Omental fat pad (tissue), 4 donors: ENCODE results near the gene CCDC192. TPM values are rescaled to one million over a fixed set of nuclear protein-coding genes. Genes with fewer than 3 reads are reported as not detected.
A peak's percentile ranks its signal among the peaks of the same experiment; 100 is the strongest.
"Not testable (repeated sequence)": the region's sequence is repeated elsewhere in the genome, so short reads cannot be mapped to it uniquely, and the experiment has no call there.

ENCODE experiments used
- ATAC-seq: fragments of 150-250 bp; one replicate; pipeline ENCODE4 v1.9.1; 2016; ENCODE audit warnings: mild to moderate bottlenecking, moderate library complexity; ENCODE audit not compliant: low FRiP score
- DNase-seq: peaks from one replicate; pipeline ENCODE4 v3.0.0-alpha.2; 2019; ENCODE audit warnings: low spot score
- total RNA-seq, 4 donors: library from RNA; depleted of rRNA; stranded (reverse); fragments of >200 nt; gene quantifications; one replicate each; pipeline ENCODE4 v1.1.0, GENCODE V29; 2016
- TF ChIP-seq, protein P1 (sequence below), 3 donors: fragments of 450-650 bp; IDR thresholded peaks; one replicate each; pipeline ENCODE4 v1.5.1; 2016 to 2017; ENCODE audit warnings: antibody characterized with exemption in 3 of 3, mild to moderate bottlenecking in 3 of 3, moderate library complexity in 2 of 3

The CCDC192 gene
- total RNA-seq, 4 donors from 2014 or later, result 0.56 TPM; not detected in 3

DNA sequence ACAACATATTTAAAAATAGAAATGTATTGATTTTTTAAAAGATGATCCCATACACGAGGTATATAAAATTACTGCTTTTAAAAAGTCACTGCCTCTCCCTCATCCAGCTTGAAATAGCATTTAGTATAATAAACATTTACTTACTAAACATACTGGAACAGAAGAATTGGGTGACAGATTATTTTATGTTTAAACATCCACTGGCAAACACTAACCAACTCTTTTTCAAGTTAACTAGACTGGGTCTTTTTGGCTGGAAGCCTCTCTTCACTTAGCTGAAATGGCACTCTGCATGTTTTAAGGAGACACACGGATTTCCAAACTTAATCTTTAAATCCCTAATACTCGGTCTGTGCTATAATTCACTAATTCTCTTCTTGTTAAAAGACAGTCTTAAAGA lies 35.3 kb upstream of the CCDC192 start:
- no peak for ATAC-seq

DNA sequence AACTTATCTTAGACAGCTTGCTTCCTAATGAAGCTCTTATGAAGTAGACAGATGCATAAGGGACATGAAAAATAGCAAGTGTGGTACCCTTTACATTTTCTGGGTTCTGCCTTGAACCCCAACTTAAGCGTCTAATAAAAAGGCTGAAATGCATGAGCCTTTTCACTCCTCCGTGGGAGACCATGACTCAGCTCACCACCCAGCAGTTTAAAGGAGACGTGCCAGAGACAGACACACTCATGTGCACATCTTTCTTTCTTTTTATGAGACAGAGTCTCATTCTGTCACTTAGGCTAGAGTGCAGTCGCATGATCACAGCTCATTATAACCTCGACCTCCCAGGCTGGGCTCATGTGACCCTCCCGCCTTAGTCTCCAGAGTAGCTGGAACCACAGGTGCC lies 32.0 kb upstream of the CCDC192 start:
- TF ChIP-seq, protein P1, sequence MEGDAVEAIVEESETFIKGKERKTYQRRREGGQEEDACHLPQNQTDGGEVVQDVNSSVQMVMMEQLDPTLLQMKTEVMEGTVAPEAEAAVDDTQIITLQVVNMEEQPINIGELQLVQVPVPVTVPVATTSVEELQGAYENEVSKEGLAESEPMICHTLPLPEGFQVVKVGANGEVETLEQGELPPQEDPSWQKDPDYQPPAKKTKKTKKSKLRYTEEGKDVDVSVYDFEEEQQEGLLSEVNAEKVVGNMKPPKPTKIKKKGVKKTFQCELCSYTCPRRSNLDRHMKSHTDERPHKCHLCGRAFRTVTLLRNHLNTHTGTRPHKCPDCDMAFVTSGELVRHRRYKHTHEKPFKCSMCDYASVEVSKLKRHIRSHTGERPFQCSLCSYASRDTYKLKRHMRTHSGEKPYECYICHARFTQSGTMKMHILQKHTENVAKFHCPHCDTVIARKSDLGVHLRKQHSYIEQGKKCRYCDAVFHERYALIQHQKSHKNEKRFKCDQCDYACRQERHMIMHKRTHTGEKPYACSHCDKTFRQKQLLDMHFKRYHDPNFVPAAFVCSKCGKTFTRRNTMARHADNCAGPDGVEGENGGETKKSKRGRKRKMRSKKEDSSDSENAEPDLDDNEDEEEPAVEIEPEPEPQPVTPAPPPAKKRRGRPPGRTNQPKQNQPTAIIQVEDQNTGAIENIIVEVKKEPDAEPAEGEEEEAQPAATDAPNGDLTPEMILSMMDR (IDR thresholded peaks at IDR 0.05), result no peak
- ATAC-seq (no peak), DNase-seq (no peak)

More for the DNA sequence above, 35.3 kb upstream of the CCDC192 start:
- no peak for DNase-seq
- TF ChIP-seq, protein P1 (IDR thresholded peaks at IDR 0.05), result no peak

DNA sequence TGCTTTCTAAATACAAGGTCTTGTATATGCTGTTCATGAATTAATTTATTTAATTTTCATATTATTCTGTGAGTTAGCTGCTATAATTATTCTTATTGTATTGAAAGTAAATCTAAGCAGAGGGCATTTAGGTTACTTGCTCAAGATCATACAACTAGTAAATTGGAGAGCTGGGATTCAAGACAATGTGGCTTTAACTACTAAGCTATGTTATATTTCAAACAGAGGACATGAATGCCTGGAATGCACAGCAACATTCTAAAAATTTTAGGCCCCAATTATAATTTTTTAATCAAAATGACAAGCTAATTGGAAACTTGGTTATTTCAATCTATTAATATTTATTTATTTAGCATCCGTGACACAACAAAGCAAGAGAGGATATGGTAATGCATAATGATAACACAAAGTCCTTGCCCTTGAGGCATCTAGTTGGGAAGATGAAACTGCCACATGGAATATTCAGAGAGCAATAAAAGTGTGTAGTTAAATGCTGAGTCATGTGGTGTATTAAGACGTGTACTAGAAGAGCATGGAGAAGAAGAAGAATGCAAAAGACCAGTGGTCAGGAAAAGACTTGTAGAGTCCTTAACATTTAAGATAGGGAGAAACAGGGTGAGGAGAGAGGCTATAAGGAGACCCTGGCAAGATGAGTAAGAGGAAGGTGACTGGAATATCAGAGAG lies 29.9 kb upstream of the CCDC192 start:
- TF ChIP-seq, protein P1 (IDR thresholded peaks at IDR 0.05), result no peak
- ATAC-seq, result no peak
- DNase-seq, result no peak

DNA sequence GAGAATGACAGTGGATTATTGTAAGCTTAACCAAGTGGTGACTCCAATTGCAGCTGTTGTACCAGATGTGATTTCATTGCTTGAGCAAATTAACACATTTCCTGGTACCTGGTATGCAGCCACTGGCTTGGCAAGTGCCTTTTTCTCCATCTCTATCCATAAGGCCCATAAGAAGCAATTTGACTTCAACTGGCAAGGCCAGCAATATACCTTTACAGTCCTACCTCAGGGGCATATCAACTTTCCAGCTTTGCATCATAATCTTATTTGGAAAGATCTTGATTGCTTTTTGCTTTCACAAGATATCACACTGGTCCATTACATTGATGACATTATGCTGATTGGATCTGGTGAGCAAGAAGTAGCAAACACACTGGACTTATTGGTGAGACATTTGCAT lies 26.2 kb upstream of the CCDC192 start:
- DNase-seq, ATAC-seq: not testable (repeated sequence)

DNA sequence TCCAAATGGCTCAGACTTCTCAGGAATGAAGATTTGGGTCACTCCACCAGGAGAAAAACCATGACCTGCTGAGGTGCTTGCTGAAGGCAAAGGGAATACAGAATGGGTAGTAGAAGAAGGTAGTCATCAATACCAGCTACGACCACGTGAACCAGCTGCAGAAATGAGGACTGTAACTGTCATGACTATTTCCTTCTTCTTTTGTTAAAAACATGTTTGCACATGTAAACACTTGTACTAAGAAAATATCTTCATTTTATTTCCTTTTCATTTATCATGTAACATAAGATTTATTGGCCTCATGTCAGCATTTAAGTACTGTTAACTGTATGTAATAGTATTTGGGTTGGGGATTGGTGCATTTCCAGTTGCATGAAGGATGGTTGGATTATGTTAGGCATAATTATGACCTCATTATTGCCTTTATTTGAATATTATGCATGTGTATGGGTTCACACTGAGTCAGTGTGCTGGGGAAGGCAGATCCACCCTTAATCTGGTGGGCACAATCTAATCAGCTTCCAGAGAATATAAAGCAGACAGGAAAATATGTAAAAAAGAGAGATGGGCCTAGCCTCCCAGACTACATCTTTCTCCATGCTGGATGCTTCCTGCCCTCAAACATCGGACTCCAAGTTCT lies 23.4 kb upstream of the CCDC192 start:
- not testable (repeated sequence) for DNase-seq, ATAC-seq

DNA sequence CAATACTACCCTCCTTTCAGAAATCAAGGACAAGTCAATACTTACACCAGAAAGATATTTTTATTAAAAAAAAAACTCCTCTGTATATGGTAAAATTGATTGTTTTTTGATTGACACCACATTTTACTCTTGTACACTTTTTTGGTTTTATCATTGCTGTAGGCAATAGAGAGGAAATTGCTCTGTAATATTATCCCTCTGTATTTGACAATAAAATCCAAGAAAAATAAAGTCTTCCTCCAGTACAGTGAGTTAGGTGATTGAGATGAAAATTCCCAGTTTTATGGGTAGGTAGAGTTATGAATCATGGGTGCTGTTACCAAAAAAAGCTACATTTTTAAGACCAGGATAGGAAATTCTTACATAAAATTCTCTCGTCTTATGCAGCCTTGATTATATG lies 22.6 kb upstream of the CCDC192 start:
- ATAC-seq (no peak), DNase-seq (no peak)
- TF ChIP-seq, protein P1 (IDR thresholded peaks at IDR 0.05), result no peak

DNA sequence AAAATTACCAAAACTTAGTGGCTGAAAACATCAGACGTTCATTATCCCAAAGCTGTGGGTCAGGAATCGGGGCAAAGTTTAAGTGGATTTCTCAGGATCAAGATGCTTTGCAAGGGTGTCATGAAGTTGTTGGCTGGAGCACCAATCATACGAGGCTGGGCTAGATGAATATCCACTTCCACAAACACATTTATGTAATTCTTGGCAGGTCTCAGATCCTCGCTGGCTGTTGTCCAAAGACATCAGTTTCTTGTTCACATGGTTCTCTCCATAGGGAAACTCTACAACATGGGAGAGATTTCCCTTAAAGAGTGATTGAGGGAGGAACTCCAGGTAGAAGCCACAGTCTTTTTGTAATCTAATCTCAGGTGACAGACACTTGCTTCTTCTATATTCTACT lies 20.2 kb upstream of the CCDC192 start:
- DNase-seq, result no peak
- TF ChIP-seq, protein P1 (IDR thresholded peaks at IDR 0.05), result no peak
- ATAC-seq, result no peak

DNA sequence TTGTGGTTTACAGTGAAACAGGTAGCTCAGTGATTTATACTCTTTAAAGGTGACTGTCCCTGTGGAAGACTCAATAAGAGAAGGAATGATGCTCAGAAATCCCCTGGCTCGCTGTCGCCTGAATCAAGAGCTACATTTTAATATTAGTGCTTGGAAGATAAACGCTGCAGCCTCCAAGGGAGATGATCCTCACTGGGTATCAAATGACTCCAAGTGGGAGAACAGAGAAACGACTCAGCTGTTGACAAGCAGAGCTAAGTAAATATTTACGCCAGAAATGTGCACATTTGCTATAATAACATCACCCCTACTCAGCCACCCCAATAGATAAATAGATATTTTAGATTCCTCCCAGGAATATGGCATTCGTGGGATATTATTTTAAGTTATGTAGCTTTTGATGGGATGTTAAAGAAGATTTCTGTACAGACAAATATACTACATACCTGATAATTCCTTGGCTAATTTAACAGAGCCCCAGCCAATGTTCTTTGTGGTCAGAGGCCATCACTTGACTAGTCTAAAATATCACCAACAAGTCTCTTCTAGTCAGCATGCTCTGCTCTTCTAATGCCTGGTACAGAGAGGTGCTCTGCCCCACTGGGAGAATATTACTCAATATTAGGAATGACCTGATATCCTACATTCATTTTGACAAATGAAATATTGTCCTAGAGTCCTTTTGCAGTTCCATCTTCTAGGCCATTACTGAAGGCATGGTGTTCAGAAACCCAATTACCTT lies 18.3 kb upstream of the CCDC192 start:
- no peak for DNase-seq
- TF ChIP-seq, protein P1 (IDR thresholded peaks at IDR 0.05), result no peak
- peak; percentile 18 for ATAC-seq
